ENCODE results near the gene EPHB2.

DNA sequence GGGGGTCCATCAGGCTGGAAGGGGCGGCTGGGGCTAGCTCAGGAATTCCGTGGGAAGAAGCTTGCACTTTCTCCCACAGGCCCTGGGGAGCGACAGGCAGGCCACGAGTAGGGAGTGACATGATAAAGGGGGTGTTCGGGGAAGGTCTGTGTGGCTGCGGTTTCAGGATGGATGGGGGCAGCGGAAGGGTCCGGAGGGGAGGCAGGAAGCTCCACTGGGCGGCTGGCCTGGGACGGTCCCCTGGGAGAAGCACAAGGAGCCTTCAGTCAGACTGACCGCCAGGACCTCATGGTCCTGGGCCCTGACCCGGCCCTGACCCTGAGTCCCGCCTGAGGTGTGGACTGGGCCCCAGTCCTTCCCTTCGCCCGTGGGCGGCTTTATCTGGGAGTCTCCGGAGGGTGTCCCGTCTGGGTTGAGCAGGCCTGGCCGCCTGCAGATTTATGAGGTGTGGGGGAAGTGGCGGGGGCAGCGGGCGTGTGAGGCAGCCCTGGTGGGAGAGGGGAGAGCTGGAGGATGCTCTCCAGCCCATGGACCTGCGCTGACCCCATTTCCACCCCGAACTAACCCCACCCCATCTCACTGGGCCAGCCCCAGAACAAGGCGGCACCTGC is 45.6 kb downstream of the EPHB2 start:
- TF ChIP-seq CTCF (IDR thresholded peaks at IDR 0.05) (no peak), EP300 (IDR thresholded peaks at IDR 0.05) (no peak), POLR2A (IDR thresholded peaks at IDR 0.05) (no peak), POLR2AphosphoS5 (IDR thresholded peaks at IDR 0.05) (no peak)
